ENCODE measurements around the gene CELF1. TPM values are rescaled to one million over a fixed set of nuclear protein-coding genes. Genes with fewer than 3 reads are reported as not detected.

Gene CELF1
- total and polyA plus RNA-seq, 10 of the 15 experiments (the other 5 are each of a cell fraction or from before 2014, with no cell fraction given) = 35.3 to 128 (median 85.7) TPM

DNA sequence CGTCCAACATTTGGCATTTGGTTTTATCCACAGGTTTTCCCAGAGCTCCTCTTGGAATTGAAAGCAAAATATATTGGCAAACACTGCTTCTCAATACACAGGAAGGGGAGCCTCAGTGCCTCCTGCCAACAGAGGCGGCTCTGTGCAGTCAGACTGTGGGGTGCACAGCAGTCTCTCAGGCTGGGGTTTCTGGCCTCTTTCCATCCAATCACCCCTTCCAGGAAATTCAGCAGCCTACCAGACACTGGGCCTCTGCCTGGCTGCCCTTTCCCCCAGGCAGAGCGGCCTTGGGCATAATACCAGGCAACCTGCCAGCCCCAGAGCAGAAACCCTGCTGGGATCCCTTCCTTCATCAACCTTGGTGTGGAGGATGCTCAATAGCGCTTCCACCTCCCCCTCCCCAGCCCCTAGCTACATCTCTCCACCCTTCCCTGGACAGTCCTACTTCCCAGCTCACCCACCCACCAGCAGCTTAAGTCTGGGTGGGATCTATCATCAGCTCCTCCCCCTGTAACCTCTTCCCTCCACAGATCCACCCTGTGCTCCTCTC lies 86.2 kb downstream of the CELF1 start:
- in situ Hi-C loops (cut with MboI) (no loop called here), intact Hi-C loops (cut with micrococcal nuclease; ENCODE audit: unreplicated experiment) (no loop called here)
- no peaks in the 10 kb centered on the region; the same call in 1 of the 2 replicates for H4K20me1 ChIP-seq (ENCODE audit: control insufficient read depth, insufficient read depth)
- FAIRE-seq (no peak), DNase-seq (ENCODE audit: low read depth, low spot score) (no peak), ATAC-seq (no peak)
- no peaks in the 10 kb centered on the region for H3K27me3 ChIP-seq (replicated peaks in 1 of 2; ENCODE audit: control insufficient read depth in 2 of 2, insufficient read depth in 2 of 2, low read length in 1 of 2)
- TF ChIP-seq, protein P1, sequence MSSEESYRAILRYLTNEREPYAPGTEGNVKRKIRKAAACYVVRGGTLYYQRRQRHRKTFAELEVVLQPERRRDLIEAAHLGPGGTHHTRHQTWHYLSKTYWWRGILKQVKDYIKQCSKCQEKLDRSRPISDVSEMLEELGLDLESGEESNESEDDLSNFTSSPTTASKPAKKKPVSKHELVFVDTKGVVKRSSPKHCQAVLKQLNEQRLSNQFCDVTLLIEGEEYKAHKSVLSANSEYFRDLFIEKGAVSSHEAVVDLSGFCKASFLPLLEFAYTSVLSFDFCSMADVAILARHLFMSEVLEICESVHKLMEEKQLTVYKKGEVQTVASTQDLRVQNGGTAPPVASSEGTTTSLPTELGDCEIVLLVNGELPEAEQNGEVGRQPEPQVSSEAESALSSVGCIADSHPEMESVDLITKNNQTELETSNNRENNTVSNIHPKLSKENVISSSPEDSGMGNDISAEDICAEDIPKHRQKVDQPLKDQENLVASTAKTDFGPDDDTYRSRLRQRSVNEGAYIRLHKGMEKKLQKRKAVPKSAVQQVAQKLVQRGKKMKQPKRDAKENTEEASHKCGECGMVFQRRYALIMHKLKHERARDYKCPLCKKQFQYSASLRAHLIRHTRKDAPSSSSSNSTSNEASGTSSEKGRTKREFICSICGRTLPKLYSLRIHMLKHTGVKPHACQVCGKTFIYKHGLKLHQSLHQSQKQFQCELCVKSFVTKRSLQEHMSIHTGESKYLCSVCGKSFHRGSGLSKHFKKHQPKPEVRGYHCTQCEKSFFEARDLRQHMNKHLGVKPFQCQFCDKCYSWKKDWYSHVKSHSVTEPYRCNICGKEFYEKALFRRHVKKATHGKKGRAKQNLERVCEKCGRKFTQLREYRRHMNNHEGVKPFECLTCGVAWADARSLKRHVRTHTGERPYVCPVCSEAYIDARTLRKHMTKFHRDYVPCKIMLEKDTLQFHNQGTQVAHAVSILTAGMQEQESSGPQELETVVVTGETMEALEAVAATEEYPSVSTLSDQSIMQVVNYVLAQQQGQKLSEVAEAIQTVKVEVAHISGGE (CRISPR knock-in tag; IDR thresholded peaks at IDR 0.05) = no peak
- no peak for TF ChIP-seq MTA2 (IDR thresholded peaks at IDR 0.05; ENCODE audit: low read depth)
- TF ChIP-seq, protein P2, sequence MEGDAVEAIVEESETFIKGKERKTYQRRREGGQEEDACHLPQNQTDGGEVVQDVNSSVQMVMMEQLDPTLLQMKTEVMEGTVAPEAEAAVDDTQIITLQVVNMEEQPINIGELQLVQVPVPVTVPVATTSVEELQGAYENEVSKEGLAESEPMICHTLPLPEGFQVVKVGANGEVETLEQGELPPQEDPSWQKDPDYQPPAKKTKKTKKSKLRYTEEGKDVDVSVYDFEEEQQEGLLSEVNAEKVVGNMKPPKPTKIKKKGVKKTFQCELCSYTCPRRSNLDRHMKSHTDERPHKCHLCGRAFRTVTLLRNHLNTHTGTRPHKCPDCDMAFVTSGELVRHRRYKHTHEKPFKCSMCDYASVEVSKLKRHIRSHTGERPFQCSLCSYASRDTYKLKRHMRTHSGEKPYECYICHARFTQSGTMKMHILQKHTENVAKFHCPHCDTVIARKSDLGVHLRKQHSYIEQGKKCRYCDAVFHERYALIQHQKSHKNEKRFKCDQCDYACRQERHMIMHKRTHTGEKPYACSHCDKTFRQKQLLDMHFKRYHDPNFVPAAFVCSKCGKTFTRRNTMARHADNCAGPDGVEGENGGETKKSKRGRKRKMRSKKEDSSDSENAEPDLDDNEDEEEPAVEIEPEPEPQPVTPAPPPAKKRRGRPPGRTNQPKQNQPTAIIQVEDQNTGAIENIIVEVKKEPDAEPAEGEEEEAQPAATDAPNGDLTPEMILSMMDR (IDR thresholded peaks at IDR 0.05 in 2 of 3, conservative IDR thresholded peaks at IDR 0.05 in 1 of 3; ENCODE audit: control insufficient read depth in 2 of 3, extremely low read depth in 1 of 3, insufficient read depth in 1 of 3, low read depth in 3 of 3, low read length in 3 of 3) = no peak
- TF ChIP-seq RAD21 (IDR thresholded peaks at IDR 0.05; ENCODE audit: insufficient read depth, low read depth, low read length) = no peak
- TF ChIP-seq EZH2 (IDR thresholded peaks at IDR 0.05; ENCODE audit: borderline replicate concordance, control insufficient read depth, low read depth, low read length) = no peak
- SMC1A ChIA-PET (ENCODE audit: uncharacterized antibody, unreplicated experiment) = interaction anchor here (0.7 kb wide), 1 partner anchor 21 kb away, joined by 3 read pairs; no protein-coding TSS in a partner anchor
- peaks cover 31 to 38% of the 10 kb centered on the region in 2 experiments for H3K36me3 ChIP-seq (ENCODE audit: control insufficient read depth in 2 of 2, insufficient read depth in 2 of 2, low read length in 1 of 2)
- no peak overlapping the region for H3K4me2 ChIP-seq (ENCODE audit: control insufficient read depth, insufficient read depth)
- CTCF ChIA-PET = interaction anchor here (0.7 kb wide), 1 partner anchor 14 kb away, joined by 3 read pairs; no protein-coding TSS in a partner anchor
- no peaks in the 10 kb centered on the region for H3K9me3 ChIP-seq (replicated peaks; ENCODE audit: control insufficient read depth, insufficient read depth, low read length)
- RAD21 ChIA-PET (ENCODE audit: unreplicated experiment) = interaction anchor here (0.6 kb wide), 1 partner anchor 103 kb away, joined by 3 read pairs; no protein-coding TSS in a partner anchor
- POLR2A ChIA-PET = interaction anchor here (0.6 kb wide), 1 partner anchor 43 kb away, joined by 3 read pairs; no protein-coding TSS in a partner anchor
- no peaks in the 10 kb centered on the region for H3K4me1 ChIP-seq (ENCODE audit: control insufficient read depth, insufficient read depth, low read length)
- H2AFZ ChIP-seq (ENCODE audit: control insufficient read depth, low read depth, low read length) = no peak overlapping the region
- H3K27ac ChIP-seq (ENCODE audit: control insufficient read depth, insufficient read depth) = no peak overlapping the region
- WGBS (ENCODE audit: insufficient coverage, insufficient replicate concordance, low lambda C conversion rate, missing lambda C conversion rate) = 83% methylated on average over 4 of the region's 4 CpGs
- no peak overlapping the region for H3K9ac ChIP-seq (ENCODE audit: control insufficient read depth, insufficient read depth, low read length)
- BruUV-seq (replicated peaks) = no TSS peak
- H3K79me2 ChIP-seq (ENCODE audit: control insufficient read depth, insufficient read depth, low read length) = no peaks in the 10 kb centered on the region; the same call in 1 of the 2 replicates
- no peak overlapping the region for H3K4me3 ChIP-seq
